MCF 10A (cell line): ENCODE measurements around the gene PCBD2. TPM values are rescaled to one million over a fixed set of nuclear protein-coding genes. Genes with fewer than 3 reads are reported as not detected.

Source experiments
- BruUV-seq: library from RNA; stranded (reverse); fragments of 400-500 nt; replicated peaks from 2 replicates; lab custom pipeline; 2021; lab: Mats Ljungman, UMichigan
- CTCF ChIA-PET: fragments of 300-600 bp; sonication (Branson Sonifier 250); formaldehyde crosslinking; extraction: SDS; loops from one replicate; lab custom pipeline; 2021; ENCODE audit warnings: antibody characterized with exemption, inconsistent platforms; lab: Yijun Ruan, JAX
- POLR2A ChIA-PET: fragments of 300-600, 350-650 bp; sonication (Branson Sonifier 250); formaldehyde crosslinking; extraction: SDS; loops from one replicate; lab custom pipeline; 2020; ENCODE audit warnings: antibody characterized with exemption, inconsistent platforms; lab: Yijun Ruan, JAX
- DNase-seq: peaks from one replicate; pipeline ENCODE4 v3.0.0-alpha.2; 2018; ENCODE audit not compliant: unreplicated experiment
- H3K27ac Mint-ChIP-seq: one replicate; pipeline ENCODE4 v1.8.0; 2022; ENCODE audit warnings: mild to moderate bottlenecking, low read depth, mixed read lengths; ENCODE audit not compliant: unreplicated experiment
- H3K27me3 Mint-ChIP-seq: one replicate; pipeline ENCODE4 v1.8.0; 2022; ENCODE audit warnings: mixed read lengths; ENCODE audit not compliant: insufficient read depth, unreplicated experiment
- H3K36me3 Mint-ChIP-seq: one replicate; pipeline ENCODE4 v1.8.0; 2022; ENCODE audit warnings: mild to moderate bottlenecking, moderate library complexity, mixed read lengths; ENCODE audit not compliant: insufficient read depth, unreplicated experiment
- H3K4me1 Mint-ChIP-seq: one replicate; pipeline ENCODE4 v1.8.0; 2022; ENCODE audit warnings: mixed read lengths; ENCODE audit not compliant: insufficient read depth, unreplicated experiment
- H3K4me3 Mint-ChIP-seq: one replicate; pipeline ENCODE4 v1.8.0; 2022; ENCODE audit warnings: mild to moderate bottlenecking, moderate library complexity, mixed read lengths; ENCODE audit not compliant: unreplicated experiment
- H3K9me3 Mint-ChIP-seq: one replicate; pipeline ENCODE4 v1.8.0; 2022; ENCODE audit warnings: mixed read lengths; ENCODE audit not compliant: unreplicated experiment
- intact Hi-C: fragments of 100-400 bp; cut with micrococcal nuclease; formaldehyde crosslinking; loops from 2 replicates; pipeline ENCODE4 v1.14.1; 2022
- total RNA-seq: library from RNA; stranded (reverse); gene quantifications from 2 replicates; pipeline ENCODE4 v1.2.3, GENCODE V29; 2022
- TF ChIP-seq, protein P1 (sequence below): fragments of 200-600 bp; IDR thresholded peaks from one replicate; pipeline ENCODE4 v1.8.0; 2022; ENCODE audit warnings: antibody characterized with exemption, mild to moderate bottlenecking; ENCODE audit not compliant: unreplicated experiment

The PCBD2 gene
- total RNA-seq, 1 experiment from 2014 or later, result 27.3 TPM

DNA sequence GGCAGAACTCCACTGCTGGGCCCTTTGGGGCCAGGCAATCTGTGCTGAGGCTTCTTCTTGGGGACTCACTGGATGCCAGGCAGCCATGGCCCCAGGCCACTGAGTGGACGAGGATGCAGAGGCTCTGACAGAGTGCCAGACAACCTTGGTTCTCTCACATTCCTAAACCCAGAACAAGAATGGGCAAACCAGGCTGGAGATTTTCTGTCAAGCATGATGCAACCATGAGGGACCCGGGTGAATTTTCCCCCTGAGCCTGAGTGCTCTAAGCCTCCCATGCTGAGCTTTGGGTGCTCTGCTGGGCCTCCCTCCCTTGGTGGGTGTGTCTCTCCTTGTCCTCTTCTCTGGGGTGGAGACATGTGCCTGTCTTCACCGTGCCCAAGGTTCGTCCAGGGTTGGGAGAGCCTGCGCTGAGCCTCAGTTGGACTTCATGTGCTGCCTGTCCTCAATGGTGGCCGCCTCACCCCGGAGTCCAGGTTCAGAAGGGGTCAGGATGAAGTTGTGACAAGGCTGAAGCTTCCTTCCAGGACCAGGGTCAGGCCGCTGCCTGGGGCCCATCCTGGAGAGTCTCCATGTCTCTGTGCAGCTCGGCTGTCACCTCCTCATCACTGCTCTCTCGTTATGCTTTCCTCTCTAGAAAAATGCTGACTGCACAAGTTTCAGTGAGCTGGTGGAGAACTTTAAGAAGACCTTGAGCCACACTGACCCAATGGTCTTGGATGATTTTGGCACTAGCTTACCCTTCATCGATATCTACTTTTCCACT, 105.0 kb downstream of the PCBD2 start:
- CTCF ChIA-PET, result interaction anchor here (0.6 to 2.4 kb wide), 4 partner anchors 181 to 816 kb away, joined by 3 to 11 read pairs (median 6); no protein-coding TSS in a partner anchor
- intact Hi-C loops, result loop anchor here (5.0 kb wide), 1 partner anchor 322 kb away; no protein-coding TSS in a partner anchor

DNA sequence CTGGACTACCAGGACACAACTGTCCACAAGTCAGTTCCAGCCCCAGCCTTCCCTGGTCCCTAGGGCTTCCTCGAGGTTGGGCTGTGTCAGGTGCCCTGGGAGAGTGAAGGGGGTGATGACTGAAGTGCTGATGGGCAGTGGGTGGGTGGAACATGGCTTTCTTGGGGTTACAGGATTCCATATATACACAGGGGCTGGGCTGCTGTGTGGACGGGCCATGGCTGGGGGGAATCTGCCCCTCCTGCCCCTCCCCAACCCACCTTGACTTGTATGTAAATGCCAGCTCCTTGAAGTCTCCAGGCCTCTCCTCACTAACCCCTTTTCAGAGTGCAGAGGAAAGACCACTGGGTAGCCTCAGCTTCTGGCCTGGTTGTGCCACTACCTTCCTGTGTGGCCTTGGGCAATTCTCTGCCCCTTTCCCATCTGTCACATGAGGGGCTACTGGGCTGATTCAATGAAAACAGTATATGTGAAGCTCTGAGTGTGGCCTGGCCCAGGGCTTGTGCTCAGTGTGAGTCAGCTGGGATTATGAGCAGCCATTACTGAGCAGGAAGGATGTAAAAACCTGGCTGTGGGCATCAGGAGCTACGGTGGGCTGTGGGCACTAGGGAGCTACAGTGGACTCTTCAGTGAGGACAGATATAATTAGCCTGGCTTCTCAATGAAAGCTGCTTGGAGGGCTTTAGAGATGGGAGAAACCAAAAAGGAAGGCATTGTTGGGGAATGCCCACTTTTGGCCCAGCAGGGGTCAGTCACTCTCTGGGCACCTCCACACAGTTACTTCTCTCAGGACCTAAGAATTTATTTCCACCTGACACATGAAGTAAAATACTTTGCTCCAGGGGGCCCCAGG, 105.8 kb downstream of the PCBD2 start:
- peaks cover 5% of the 10 kb centered on the region for H3K36me3 Mint-ChIP-seq
- POLR2A ChIA-PET, result interaction anchor here (0.6 to 1.7 kb wide), 3 partner anchors 14 to 124 kb away, joined by 3 to 5 read pairs (median 4); no protein-coding TSS in a partner anchor
- CTCF ChIA-PET, result interaction anchor here (0.8 to 2.4 kb wide), 4 partner anchors 179 to 322 kb away, joined by 3 to 11 read pairs (median 7); no protein-coding TSS in a partner anchor
- intact Hi-C loops, result loop anchor here (1.0 to 5.0 kb wide), 2 partner anchors 181 to 322 kb away; no protein-coding TSS in a partner anchor
- no peak overlapping the region for H3K27ac Mint-ChIP-seq
- TF ChIP-seq, protein P1, sequence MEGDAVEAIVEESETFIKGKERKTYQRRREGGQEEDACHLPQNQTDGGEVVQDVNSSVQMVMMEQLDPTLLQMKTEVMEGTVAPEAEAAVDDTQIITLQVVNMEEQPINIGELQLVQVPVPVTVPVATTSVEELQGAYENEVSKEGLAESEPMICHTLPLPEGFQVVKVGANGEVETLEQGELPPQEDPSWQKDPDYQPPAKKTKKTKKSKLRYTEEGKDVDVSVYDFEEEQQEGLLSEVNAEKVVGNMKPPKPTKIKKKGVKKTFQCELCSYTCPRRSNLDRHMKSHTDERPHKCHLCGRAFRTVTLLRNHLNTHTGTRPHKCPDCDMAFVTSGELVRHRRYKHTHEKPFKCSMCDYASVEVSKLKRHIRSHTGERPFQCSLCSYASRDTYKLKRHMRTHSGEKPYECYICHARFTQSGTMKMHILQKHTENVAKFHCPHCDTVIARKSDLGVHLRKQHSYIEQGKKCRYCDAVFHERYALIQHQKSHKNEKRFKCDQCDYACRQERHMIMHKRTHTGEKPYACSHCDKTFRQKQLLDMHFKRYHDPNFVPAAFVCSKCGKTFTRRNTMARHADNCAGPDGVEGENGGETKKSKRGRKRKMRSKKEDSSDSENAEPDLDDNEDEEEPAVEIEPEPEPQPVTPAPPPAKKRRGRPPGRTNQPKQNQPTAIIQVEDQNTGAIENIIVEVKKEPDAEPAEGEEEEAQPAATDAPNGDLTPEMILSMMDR, result peak; percentile 50
- H3K4me3 Mint-ChIP-seq, result no peak overlapping the region
- no peaks in the 10 kb centered on the region for H3K4me1 Mint-ChIP-seq
- no peaks in the 10 kb centered on the region for H3K9me3 Mint-ChIP-seq
- no peaks in the 10 kb centered on the region for H3K27me3 Mint-ChIP-seq
- no TSS peak for BruUV-seq
- DNase-seq, result peak; percentile 46

More for the DNA sequence above, 105.0 kb downstream of the PCBD2 start:
- H3K9me3 Mint-ChIP-seq, result no peaks in the 10 kb centered on the region
- no peak for DNase-seq
- H3K27me3 Mint-ChIP-seq, result no peaks in the 10 kb centered on the region
- H3K36me3 Mint-ChIP-seq, result peaks cover 5% of the 10 kb centered on the region
- TF ChIP-seq, protein P1, result no peak
- no peak overlapping the region for H3K4me3 Mint-ChIP-seq
- POLR2A ChIA-PET, result interaction anchor here (0.6 kb wide), 1 partner anchor 114 kb away, joined by 3 read pairs; no protein-coding TSS in a partner anchor
- no peak overlapping the region for H3K27ac Mint-ChIP-seq
- H3K4me1 Mint-ChIP-seq, result no peaks in the 10 kb centered on the region
- BruUV-seq, result no TSS peak

DNA sequence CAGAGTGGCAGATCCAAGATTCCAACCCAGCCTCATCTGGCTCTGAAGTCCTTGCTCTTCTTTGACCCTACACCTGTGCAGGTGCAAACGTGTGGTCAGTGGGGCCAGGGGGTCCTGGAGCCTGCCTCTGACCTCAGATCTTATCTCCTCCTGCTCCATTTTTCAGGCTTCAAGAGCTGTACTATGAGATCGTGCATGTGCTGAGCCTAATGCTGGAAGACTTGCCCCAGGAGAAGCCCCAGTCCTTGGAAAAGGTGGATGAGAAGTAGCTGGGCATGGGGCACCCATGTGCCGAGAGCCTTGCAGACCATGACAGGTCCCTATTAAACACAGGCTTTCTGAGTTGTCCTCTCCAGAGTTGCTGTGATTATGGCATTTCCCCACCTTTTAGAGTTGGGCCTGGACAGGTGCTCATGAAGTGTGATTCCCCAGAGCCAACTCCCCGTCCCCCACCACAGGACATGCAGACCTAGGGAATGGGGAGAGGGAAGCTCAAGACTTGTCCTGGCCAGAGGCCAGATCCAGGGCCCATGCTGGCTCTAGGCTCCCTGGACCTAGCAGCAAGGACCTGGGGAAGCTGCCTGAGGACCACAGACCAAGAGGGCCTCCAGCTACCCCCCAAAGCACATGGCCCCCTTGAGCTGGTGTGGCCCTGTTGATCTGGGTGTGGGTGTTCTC, 106.6 kb downstream of the PCBD2 start:
- no peak overlapping the region for H3K27ac Mint-ChIP-seq
- TF ChIP-seq, protein P1, result no peak
- no peak for DNase-seq
- BruUV-seq, result no TSS peak
- H3K27me3 Mint-ChIP-seq, result no peaks in the 10 kb centered on the region
- ChIA-PET CTCF (interaction anchor here (0.5 to 2.4 kb wide), 6 partner anchors 176 to 434 kb away, joined by 3 to 11 read pairs (median 5); no protein-coding TSS in a partner anchor), POLR2A (interaction anchor here (1.1 to 1.7 kb wide), 2 partner anchors 13 to 39 kb away, joined by 4 to 5 read pairs; no protein-coding TSS in a partner anchor)
- no peaks in the 10 kb centered on the region for H3K4me1 Mint-ChIP-seq
- no peak overlapping the region for H3K4me3 Mint-ChIP-seq
- no peaks in the 10 kb centered on the region for H3K9me3 Mint-ChIP-seq
- peaks cover 5% of the 10 kb centered on the region for H3K36me3 Mint-ChIP-seq
- intact Hi-C loops, result loop anchor here (1.0 to 5.0 kb wide), 2 partner anchors 180 to 321 kb away; no protein-coding TSS in a partner anchor
